NT2/D1 (cell line): Measurements from ENCODE around the gene ANKRD55.

ENCODE experiments used
- SUZ12 ChIP-seq: IDR thresholded peaks from 2 replicates; pipeline ENCODE4 v1.6.1; 2011; ENCODE audit not compliant: insufficient read length, insufficient read depth; ENCODE audit errors: extremely low read depth
- ZNF274 ChIP-seq: IDR thresholded peaks from 2 replicates; pipeline ENCODE4 v1.6.1; 2011; ENCODE audit warnings: mild to moderate bottlenecking, low read depth, low read length

- TF ChIP-seq ZNF274, result no peak
- TF ChIP-seq SUZ12, result no peak
Measured at GRCh38 chr5:56269216-56269927, 36.2 kb upstream of the ANKRD55 start.
